GM18867 (cell line): Measurements from ENCODE around the gene ZNF454.

Experiments used
- ATAC-seq: cut with Tn5 transposase; IDR thresholded peaks from one replicate; pipeline ENCODE4 v1.9.1; 2021; ENCODE audit warnings: mild to moderate bottlenecking, moderate library complexity; ENCODE audit not compliant: unreplicated experiment

The ZNF454 gene

DNA sequence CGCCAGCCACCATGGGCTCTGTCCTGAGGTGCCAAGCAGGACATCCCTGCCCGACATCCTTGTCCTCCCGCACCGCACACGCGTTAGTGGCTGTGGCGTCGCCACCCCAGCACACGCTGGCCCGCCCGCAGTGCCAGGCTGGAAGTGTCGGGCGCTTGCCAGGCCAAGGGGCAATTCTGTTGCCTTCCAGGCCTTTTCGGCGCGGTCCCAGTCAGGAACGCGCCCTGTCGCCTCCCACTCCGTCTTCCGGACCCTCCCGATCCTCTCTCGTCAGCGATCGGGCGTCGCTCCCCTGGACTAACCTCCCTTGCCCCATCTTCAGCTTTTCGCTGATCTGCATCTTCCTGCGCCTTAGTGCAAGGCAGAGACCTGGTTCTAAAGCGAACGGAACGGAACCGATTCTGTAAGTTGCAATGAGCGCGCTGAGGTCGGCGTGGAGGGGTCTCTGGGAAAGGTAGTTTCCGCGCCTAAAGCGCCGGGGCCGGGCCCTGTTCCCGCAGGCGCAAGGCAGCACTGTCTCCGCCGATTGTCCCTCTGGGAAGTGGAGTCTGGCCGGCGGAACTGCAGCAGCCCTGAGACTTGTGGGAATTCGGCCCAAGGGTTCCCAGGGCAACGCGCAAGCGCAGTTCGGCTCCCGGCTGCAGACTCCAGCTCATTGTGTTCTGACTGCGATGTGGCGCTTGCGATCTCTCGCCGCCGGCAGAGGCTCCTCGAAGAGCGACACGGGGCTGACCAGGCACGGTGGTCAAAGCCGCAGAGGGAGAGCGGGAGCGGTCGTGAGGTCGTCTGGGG, at the start of gene ZNF454:
Gene ZNF454, plus strand, starts transcription at position 630 of the 792 bp plus-strand sequence. CDS start 1,594 bp downstream, outside the sequence.
- no peak for ATAC-seq

GRCh38 chr5:178895615-178896571, 45.1 kb upstream of the ZNF454 start, which contains the start of gene ZFP2:
Gene ZFP2, plus strand, starts transcription at chr5:178895913. Its CDS starts 35,401 bp downstream, at chr5:178931314.
- no peak for ATAC-seq

DNA sequence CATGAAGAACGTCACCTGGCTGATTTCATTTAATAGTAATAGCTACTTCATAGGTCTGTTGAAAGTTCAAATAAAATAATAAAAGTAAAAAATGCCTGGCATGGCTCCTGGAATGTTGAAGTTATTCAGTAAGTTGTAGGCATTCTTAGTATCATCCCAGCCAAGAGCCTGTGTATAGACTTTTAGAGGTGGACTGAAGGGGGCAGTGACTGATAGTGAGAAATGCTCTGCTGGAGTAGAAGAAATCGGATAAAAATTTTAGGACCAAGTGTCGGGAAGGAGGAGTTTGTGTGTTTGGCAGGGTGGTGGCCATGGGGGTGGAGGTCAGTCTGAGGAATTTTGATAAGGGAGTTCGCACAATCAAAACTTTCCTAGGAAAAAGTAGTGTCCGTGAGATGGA, 41.7 kb upstream of the ZNF454 start:
- no peak for ATAC-seq

GRCh38 chr5:178902849-178903248, 38.1 kb upstream of the ZNF454 start:
- ATAC-seq, result no peak

GRCh38 chr5:178931846-178932760, 8.9 kb upstream of the ZNF454 start:
- no peak for ATAC-seq

GRCh38 chr5:178941361-178941760, 363 bp downstream of the ZNF454 start:
- no peak for ATAC-seq

GRCh38 chr5:178965465-178966055, 24.6 kb downstream of the ZNF454 start:
- ATAC-seq, result no peak

- no peak for ATAC-seq
Measured at GRCh38 chr5:178981381-178981780, 40.4 kb downstream of the ZNF454 start.

DNA sequence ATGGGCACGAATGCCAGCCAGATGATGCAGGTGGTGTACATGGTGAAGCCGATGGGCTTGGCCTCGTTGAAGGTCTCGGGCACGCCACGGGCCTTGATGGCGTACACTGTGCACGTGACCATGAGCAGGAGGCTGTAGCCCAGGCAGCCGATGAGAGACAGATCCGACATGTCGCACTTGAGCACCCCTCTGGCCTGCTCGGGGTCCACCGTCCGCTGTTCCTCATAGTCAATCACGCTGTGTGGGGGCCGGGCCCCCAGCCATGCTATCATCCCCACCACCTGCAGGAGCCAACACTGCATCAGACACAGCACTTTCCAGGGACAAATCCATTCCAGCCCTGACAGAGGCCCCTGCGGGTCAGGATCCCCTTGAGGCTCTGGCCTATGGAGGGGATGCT, 41.9 kb downstream of the ZNF454 start:
- no peak for ATAC-seq

DNA sequence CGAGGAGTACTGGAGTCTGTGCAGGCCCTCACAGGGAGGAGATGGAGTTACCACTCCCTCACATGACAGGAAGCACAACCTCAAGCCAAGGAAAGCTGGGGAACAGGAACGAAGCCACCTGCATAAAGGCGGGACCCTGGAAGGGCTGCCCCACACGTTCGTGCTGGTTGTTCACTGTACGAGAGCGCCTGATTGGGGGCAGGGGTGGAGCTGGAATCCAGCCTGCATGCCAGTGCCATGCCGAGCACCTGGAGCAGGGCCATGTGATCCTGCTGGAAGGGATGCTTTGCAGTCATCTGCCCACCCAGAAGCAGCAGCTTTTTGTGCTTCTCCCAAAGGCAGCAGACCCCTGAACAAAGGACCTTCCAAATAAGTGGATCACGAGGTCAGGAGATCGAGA, 42.7 kb downstream of the ZNF454 start:
- no peak for ATAC-seq

DNA sequence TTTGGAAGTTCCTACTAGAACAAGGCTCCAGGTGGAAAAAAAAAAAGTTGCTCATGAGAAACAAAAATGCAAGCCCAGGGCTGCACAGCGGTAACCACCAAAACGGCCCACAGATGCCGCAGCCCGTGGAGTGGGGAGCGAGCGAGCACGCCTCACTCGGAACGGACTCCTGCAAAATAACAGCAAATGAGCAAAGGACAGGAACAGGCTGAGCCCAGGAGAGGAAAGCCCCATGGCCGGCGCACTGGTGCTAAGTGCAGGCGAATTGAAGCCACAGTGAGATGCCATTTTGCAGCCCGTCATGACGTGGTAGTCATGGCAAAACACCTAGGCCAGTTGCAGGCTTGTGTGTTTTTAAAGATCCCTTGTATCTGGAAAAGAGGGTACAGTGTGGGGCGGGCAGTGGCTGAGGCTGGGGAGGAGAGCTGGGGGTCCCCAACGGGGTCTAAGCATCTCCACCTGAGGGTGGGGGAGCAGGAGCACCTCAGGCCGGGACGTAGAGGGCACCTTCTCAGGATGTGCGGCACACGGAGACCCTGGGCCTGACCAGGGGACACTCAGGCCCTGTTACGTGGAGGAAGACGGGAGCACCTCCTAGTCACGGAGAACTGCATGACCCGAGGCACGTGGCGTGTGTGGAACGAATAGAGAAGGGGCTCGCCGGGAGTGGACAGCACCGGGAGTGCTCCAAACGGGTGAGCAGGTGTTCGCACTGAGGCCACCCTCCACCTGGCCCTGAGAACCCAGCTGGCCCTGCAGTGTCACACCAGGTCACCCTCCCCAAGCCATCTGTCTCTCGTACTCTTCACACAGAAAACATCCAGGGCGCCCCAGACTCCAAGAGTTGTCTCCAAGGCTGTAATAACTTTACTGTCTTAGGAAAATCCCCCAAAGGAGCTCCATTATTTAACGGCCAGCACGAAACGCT, 43.4 kb downstream of the ZNF454 start:
- ATAC-seq, result no peak

GRCh38 chr5:178986326-178986960, 45.4 kb downstream of the ZNF454 start:
- no peak for ATAC-seq

DNA sequence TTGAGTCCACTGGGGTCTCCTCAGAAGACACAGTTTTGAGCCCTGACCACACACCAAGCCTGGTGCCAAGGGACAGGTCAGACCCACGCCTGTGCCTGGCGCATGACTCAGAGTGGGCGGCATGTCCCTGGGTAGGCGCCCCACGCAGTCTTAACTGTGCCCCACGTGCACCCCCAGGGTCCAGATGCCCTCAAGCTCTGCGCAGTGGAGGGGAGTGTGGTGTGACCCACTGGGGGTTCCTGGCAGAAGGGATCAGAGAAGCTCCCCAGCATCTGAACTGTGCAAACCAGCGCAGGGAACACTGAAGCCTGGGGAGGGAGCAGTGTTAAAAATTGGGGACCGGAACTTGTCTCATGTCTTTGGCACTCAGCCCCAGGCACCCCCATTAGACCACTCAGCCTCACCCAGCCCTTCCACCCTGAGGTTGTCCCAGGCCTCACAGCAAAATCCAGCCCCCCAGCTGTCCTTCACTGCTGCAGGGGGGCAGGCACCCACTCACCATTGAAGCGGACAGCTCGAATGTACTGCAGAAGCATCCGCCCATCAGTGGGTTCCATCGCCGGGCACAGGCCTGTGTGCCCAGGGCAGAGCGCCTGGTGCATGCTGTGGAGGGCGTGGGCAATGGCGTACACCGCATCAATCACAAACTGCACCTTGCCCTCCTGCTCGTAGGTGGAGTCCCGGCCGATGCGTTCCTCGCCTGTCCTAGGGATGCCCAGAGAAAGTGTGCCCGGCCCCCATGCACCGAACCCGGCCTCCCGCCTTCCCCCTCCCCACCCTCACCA, 47.6 kb downstream of the ZNF454 start:
- ATAC-seq, result no peak

DNA sequence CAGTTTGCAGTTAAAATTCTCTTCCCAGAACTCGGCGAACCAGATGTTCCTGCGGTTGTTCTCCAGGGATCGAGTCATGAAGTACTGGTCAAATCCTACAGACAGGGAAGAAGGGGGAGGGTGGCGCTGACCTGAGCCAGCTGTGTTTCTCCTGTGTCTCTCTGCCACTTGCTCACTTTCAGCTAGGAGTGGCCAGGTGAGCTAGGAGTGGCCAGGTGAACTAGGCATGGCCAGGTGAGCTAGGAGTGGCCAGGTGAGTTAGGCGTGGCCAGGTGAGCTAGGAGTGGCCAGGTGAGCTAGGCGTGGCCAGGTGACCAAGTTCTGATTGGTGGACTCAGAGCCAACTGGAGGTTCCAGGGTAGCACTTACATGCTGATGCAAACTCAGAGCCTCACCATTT, 48.3 kb downstream of the ZNF454 start:
- no peak for ATAC-seq

GRCh38 chr5:178990491-178990890, 49.5 kb downstream of the ZNF454 start:
- ATAC-seq, result no peak

GRCh38 chr5:178991190-178992145, 50.5 kb downstream of the ZNF454 start:
- ATAC-seq, result no peak
